Karpas-422 (cell line): Measurements from ENCODE around the gene TMEM151A. TPM values are rescaled to one million over a fixed set of nuclear protein-coding genes. Genes with fewer than 3 reads are reported as not detected.
A peak's percentile ranks its signal among the peaks of the same experiment; 100 is the strongest.

Experiments
- DNase-seq: peaks from one replicate; pipeline ENCODE4 v3.0.0-alpha.2; 2015
- H2AFZ ChIP-seq: fragments of 200-600 bp; sonication (generic); 2 replicates; pipeline ENCODE4 v1.6.1; 2014; ENCODE audit warnings: antibody characterized with exemption, low read length, mixed read lengths
- H3K27ac ChIP-seq: fragments of 200-600 bp; sonication (generic); 2 replicates; pipeline ENCODE4 v1.5.1; 2014; ENCODE audit warnings: mild to moderate bottlenecking, low read length, moderate library complexity
- H3K27me3 ChIP-seq: fragments of 200-600 bp; sonication (generic); 2 replicates; pipeline ENCODE4 v1.6.1; 2014; ENCODE audit warnings: low read length, mixed read lengths
- H3K36me3 ChIP-seq: fragments of 200-600 bp; sonication (generic); 2 replicates; pipeline ENCODE4 v1.6.1; 2014; ENCODE audit warnings: low read length, mixed read lengths; ENCODE audit not compliant: insufficient read depth
- H3K4me1 ChIP-seq: fragments of 200-600 bp; sonication (generic); 2 replicates; pipeline ENCODE4 v1.6.1; 2014; ENCODE audit warnings: mild to moderate bottlenecking, low read length, mixed read lengths
- H3K4me2 ChIP-seq: fragments of 200-600 bp; sonication (generic); 2 replicates; pipeline ENCODE4 v1.6.1; 2014; ENCODE audit warnings: low read length, low read depth, mild to moderate bottlenecking; ENCODE audit not compliant: poor library complexity, severe bottlenecking
- H3K4me3 ChIP-seq: fragments of 200-600 bp; sonication (generic); 2 replicates; pipeline ENCODE4 v1.5.1; 2014; ENCODE audit warnings: mild to moderate bottlenecking, antibody characterized with exemption, low read length, mixed read lengths
- H3K79me2 ChIP-seq: fragments of 200-600 bp; sonication (generic); 2 replicates; pipeline ENCODE4 v1.6.1; 2014; ENCODE audit warnings: mild to moderate bottlenecking, low read length, mixed read lengths
- H3K9ac ChIP-seq: fragments of 200-600 bp; sonication (generic); 2 replicates; pipeline ENCODE4 v1.6.0; 2014; ENCODE audit warnings: low read length
- H3K9me2 ChIP-seq: fragments of 200-600 bp; sonication (generic), shearing (Covaris generic); replicated peaks from 2 replicates; pipeline ENCODE4 v1.6.0; 2014; ENCODE audit warnings: mild to moderate bottlenecking, low read length, moderate library complexity; ENCODE audit not compliant: insufficient read depth
- H3K9me3 ChIP-seq: fragments of 300-700, 200-600 bp; sonication (generic); 2 replicates; pipeline ENCODE4 v1.6.1; 2014; ENCODE audit warnings: low read length, mixed read lengths
- H4K20me1 ChIP-seq: fragments of 200-600 bp; sonication (generic); 2 replicates; pipeline ENCODE4 v1.6.1; 2014; ENCODE audit warnings: mild to moderate bottlenecking, antibody characterized with exemption, low read length, low read depth; ENCODE audit not compliant: insufficient read depth
- total RNA-seq: library from RNA; depleted of rRNA; stranded (reverse); fragments of >200 nt; shearing (Covaris generic); gene quantifications from 2 replicates; pipeline ENCODE4 v1.2.3, GENCODE V29; 2014; ENCODE audit warnings: low replicate concordance

TMEM151A gene
- total RNA-seq, 1 experiment from 2014 or later, result not detected

DNA sequence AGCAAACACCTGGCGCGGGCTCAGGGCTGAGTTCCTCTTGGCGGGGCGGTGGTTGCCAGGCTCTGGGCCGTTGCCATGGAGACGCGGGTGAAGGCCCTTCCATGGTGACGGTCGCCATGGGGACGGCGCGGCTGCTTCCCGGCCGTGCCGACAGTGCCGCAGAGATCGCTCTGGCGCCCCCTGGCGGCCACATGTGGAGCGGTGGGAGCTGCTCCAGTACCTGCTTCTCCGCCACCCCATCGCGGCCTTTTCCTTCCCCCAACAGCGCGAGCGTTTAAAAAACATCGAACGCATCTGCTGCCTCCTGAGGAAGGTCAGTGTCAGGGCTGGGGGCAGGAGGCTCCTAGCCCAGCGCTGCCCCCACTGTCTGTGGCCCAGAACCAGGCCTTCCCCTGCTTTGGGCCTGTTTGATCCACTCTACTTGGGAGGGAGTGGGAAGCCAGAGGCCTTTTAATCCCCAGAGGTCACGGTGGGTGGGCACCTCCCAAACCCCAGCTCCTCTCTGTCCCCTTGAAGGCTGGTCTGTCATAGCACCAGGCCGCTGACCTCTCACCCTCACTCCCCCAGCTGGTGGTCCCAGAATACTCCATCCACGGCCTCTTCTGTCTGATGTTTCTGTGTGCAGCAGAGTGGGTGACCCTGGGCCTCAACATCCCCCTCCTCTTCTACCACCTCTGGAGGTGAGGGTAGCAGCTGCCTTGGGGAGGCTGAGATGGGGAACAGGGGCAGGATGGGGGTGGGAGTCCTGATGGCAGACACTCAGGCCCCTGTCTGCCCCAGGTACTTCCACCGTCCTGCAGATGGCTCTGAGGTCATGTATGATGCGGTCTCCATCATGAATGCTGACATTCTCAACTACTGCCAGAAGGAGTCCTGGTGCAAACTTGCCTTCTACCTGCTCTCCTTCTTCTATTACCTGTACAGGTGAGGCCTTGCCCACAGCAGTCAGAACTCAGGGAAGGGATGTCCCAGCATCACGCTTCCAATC, 8.9 kb upstream of the TMEM151A start:
- peaks cover 35% of the 10 kb centered on the region for H3K4me1 ChIP-seq
- H3K4me2 ChIP-seq, result peak overlapping the region; percentile 54
- 0 out of 2 replicates have a peak, but pooled peaks cover 4% of the 10 kb centered on the region for H3K36me3 ChIP-seq
- H4K20me1 ChIP-seq, result peaks cover 4% of the 10 kb centered on the region; the same call in 1 of the 2 replicates
- no peaks in the 10 kb centered on the region for H3K9me3 ChIP-seq
- peaks cover 10% of the 10 kb centered on the region for H3K79me2 ChIP-seq
- H3K27me3 ChIP-seq, result no peaks in the 10 kb centered on the region
- H3K27ac ChIP-seq, result peak overlapping the region; percentile 51; the same call in 1 of the 2 replicates
- DNase-seq, result peak; percentile 99
- peak overlapping the region; percentile 62 for H3K9ac ChIP-seq
- no peak overlapping the region for H2AFZ ChIP-seq
- H3K4me3 ChIP-seq, result no peak overlapping the region
- no peaks in the 10 kb centered on the region for H3K9me2 ChIP-seq

DNA sequence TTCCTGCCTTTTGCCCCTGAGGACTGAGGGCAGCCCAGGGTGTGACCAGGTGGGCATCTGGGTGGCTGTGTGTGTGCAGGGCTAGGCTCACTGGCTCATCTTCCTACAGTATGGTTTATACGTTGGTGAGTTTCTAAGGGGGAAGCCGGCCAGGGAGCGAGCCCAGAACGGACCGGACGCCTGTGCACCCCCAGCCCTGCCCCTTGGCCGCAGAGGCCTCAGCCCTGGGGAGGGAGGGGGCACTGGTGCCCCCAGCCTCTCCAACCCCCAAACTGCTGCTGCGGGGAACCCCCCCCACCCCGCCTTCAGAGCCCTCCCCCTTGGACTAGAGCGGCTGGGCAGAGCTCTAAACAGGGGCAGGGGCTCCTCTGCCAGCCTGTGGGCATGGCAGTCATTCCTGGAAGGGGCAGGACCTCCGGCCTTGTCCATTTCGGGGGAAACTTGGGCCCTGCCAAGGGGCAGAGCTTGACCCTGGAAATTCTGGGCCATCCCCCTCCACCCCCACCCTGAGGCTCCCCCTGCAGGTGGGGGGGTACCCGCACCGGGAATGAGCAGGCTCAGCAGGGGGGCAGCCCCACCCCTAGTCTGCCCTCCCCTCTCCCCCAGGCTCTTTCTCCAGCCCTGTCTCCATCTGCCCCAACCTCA, 8.1 kb upstream of the TMEM151A start:
- Histone ChIP-seq H3K27ac (no peak overlapping the region), H3K9me2 (no peaks in the 10 kb centered on the region), H3K4me3 (no peak overlapping the region), H3K79me2 (peaks cover 19% of the 10 kb centered on the region), H4K20me1 (peaks cover 7% of the 10 kb centered on the region; the same call in 1 of the 2 replicates), H2AFZ (no peak overlapping the region), H3K4me1 (peaks cover 38% of the 10 kb centered on the region), H3K4me2 (no peak overlapping the region), H3K36me3 (0 out of 2 replicates have a peak, but pooled peaks cover 4% of the 10 kb centered on the region), H3K9ac (no peak overlapping the region), H3K9me3 (no peaks in the 10 kb centered on the region), H3K27me3 (no peaks in the 10 kb centered on the region)
- DNase-seq, result no peak

DNA sequence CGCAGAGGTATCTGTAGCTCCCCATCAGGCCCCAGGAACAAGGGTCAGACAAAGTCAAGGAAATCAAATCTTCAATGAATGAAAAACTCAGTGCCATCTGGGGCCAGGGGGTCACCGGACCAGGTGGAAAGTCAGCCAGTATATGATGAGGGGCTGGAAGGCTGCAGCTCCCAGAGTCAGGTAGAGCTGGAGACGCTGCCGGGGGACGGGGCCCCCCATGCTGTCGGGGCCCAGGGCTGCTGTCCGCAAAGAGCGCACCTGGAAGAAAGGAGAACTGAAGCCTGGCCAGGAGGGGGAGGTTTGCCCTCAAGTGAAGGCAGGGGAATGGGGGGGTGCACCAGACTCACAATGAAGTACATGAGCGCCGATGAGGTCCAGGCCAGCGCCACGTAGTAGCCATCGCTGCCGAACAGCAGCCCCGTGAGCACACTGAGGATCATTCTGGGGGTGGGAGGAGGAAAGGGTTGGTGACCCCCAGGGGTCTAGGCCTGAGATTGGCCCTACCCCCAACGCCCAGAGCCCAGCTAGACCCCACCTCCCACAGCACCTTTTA, 7.1 kb upstream of the TMEM151A start:
- H3K4me1 ChIP-seq, result peaks cover 34% of the 10 kb centered on the region
- H3K27ac ChIP-seq, result no peak overlapping the region
- peaks cover 20% of the 10 kb centered on the region for H3K79me2 ChIP-seq
- 0 out of 2 replicates have a peak, but pooled peaks cover 4% of the 10 kb centered on the region for H3K36me3 ChIP-seq
- no peaks in the 10 kb centered on the region for H3K9me3 ChIP-seq
- H4K20me1 ChIP-seq, result peaks cover 7% of the 10 kb centered on the region; the same call in 1 of the 2 replicates
- no peak for DNase-seq
- H2AFZ ChIP-seq, result no peak overlapping the region
- H3K4me3 ChIP-seq, result no peak overlapping the region
- H3K27me3 ChIP-seq, result no peaks in the 10 kb centered on the region
- no peak overlapping the region for H3K9ac ChIP-seq
- H3K9me2 ChIP-seq, result no peaks in the 10 kb centered on the region
- no peak overlapping the region for H3K4me2 ChIP-seq

DNA sequence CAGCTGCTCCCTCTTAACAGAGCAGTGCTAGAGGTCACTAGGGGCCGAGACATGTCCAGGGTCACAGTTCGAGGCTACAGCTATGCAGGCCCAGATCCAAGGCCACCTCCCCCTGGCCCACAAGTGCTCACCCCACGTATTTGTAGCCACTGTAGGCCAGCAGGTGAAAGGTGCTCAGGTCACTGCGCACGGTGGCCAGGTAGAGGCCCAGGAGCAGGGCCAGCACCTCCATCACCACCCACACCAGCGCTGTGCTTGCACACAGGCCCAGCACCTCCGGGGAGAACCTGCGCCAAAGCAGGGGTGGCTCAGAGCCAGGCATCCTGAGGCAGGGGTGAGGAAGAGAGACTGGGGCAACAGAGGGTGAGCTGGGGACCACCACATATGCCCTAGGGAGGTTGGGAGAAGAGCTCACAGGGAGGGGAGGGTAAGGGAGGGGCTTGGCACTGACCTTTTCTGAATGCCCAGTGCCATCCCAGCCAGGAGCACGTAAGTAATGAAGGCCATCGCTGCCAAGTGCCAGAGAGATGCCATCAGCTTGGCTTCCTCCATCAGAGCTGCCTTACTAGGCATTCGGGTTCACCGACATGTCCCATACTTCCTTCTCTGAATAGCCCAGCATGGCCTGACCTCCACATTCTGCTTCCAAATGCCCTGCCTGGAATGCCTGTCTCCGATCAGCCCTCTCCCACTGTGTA, 6.3 kb upstream of the TMEM151A start:
- peaks cover 7% of the 10 kb centered on the region; the same call in 1 of the 2 replicates for H4K20me1 ChIP-seq
- H3K9me3 ChIP-seq, result no peaks in the 10 kb centered on the region
- no peaks in the 10 kb centered on the region for H3K27me3 ChIP-seq
- H3K79me2 ChIP-seq, result peaks cover 20% of the 10 kb centered on the region
- no peaks in the 10 kb centered on the region for H3K9me2 ChIP-seq
- H2AFZ ChIP-seq, result no peak overlapping the region
- H3K4me3 ChIP-seq, result no peak overlapping the region
- no peak overlapping the region for H3K27ac ChIP-seq
- H3K9ac ChIP-seq, result no peak overlapping the region
- H3K36me3 ChIP-seq, result 0 out of 2 replicates have a peak, but pooled peaks cover 4% of the 10 kb centered on the region
- H3K4me1 ChIP-seq, result peaks cover 42% of the 10 kb centered on the region
- no peak for DNase-seq
- H3K4me2 ChIP-seq, result no peak overlapping the region

DNA sequence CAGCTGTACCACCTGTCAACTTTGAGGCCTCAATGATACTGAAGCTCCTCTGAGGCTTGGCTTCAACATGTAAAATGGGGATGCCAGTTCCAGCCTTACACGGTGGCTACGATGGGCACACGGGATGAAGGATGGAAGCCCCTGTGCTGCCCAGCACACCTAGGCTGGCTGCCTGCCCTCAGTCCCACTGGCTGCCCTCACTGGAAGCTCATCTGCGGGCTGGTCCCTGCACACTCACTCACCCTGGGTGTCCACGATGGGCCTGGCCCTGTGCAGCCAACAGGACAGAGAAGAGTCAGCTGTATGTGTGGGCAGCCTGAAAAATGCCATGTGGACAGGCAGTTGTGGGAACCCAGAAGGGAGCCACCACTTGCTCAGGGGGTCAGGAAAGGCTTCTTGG, 5.0 kb upstream of the TMEM151A start:
- Histone ChIP-seq H3K9me3 (no peaks in the 10 kb centered on the region), H3K27me3 (no peaks in the 10 kb centered on the region), H3K36me3 (0 out of 2 replicates have a peak, but pooled peaks cover 4% of the 10 kb centered on the region), H3K4me2 (no peak overlapping the region), H3K4me3 (no peak overlapping the region), H3K9ac (no peak overlapping the region), H3K9me2 (no peaks in the 10 kb centered on the region), H4K20me1 (peaks cover 7% of the 10 kb centered on the region; the same call in 1 of the 2 replicates), H3K4me1 (peaks cover 41% of the 10 kb centered on the region), H3K27ac (no peak overlapping the region), H3K79me2 (peaks cover 20% of the 10 kb centered on the region), H2AFZ (no peak overlapping the region)
- DNase-seq, result no peak

DNA sequence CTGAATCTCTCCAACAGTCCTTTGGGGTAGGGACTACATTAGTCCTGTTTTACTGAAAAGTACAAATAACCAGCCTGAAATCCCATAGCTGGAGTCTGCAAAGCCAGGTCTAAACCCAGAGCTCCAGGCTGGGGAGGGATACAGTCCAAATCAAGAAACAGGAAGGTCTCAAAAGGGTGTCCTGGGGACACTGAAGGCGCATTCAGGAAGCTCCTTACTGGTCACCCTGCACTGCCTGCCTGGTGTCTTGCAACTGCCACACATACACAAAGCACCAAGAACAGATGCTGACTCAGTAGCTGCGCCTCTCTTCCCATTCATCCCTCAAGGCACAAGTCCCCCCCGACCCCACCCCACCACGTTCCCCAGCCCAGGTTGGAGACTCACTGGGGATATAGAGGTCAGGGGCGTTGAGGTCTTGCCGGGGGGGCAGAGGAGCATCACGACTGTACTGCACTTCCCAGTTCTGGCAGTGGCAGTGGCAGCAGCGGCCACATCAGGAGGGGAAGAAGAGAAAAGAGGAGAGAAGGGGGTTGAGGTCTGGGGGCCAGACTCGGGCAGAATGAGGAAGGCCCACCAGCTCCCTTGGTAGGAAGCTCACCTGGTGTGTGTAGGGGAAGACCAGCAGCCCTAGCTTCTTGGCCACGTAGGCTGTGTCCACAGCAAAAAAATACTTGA, 4.3 kb upstream of the TMEM151A start:
- Histone ChIP-seq H3K9me3 (no peaks in the 10 kb centered on the region), H3K27ac (no peak overlapping the region; the same call in 1 of the 2 replicates), H3K36me3 (0 out of 2 replicates have a peak, but pooled peaks cover 4% of the 10 kb centered on the region), H2AFZ (no peak overlapping the region), H3K9me2 (no peaks in the 10 kb centered on the region), H3K27me3 (no peaks in the 10 kb centered on the region), H4K20me1 (0 out of 2 replicates have a peak, but pooled peaks cover 4% of the 10 kb centered on the region), H3K4me3 (peak overlapping the region; percentile 99), H3K9ac (peak overlapping the region; percentile 98), H3K4me1 (peaks cover 34% of the 10 kb centered on the region), H3K4me2 (peak overlapping the region; percentile 80), H3K79me2 (peaks cover 20% of the 10 kb centered on the region)
- no peak for DNase-seq

DNA sequence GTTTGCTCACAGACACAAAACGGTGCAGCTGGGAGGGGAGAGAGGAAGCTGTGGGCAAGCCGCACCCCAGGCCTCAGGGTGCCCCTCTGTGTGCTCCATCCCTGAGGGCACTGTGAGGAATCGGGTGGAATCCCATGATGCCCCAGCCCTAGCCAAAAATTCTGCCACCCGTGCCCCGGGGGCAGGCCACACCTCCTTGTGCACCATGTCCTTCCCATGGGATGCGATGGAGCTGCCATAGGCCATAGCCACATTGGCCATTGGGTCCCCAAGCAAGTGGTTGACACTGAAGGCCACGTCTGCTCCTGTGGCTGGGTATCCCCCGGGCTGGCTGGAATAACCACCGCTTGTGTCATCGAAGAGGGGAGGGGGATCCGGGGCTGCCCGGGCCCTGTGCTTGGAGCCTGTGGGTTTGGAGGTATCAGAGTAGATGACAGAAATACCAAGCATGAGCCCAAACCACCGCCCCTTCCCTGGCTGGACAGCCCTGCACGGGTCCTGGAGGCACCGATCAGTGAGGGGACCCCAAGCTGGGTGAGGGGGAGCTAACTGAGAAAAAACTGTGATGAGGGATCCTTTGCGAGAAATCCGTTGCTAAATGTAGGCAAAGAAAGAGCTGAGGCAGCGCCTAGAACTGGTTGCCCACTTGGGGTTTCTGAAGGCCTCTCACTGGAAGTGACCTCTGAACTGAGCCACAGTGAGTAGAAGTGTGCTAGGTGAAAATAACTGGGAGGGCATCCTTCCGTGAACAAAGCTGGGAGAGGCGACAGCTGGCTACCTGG, 3.6 kb upstream of the TMEM151A start:
- Histone ChIP-seq H2AFZ (peak overlapping the region; percentile 83; the same call in 1 of the 2 replicates), H3K9me2 (no peaks in the 10 kb centered on the region)
- no peak for DNase-seq

More for the DNA sequence above, 3.6 kb upstream of the TMEM151A start:
- H3K4me3 ChIP-seq, result peak overlapping the region; percentile 99
- H3K9ac ChIP-seq, result peak overlapping the region; percentile 98
- no peaks in the 10 kb centered on the region for H3K9me3 ChIP-seq
- peaks cover 20% of the 10 kb centered on the region for H3K79me2 ChIP-seq
- H3K4me2 ChIP-seq, result peak overlapping the region; percentile 80
- H3K4me1 ChIP-seq, result peaks cover 28% of the 10 kb centered on the region
- peak overlapping the region; percentile 68 for H3K27ac ChIP-seq
- 0 out of 2 replicates have a peak, but pooled peaks cover 4% of the 10 kb centered on the region for H3K36me3 ChIP-seq
- 0 out of 2 replicates have a peak, but pooled peaks cover 4% of the 10 kb centered on the region for H4K20me1 ChIP-seq
- no peaks in the 10 kb centered on the region for H3K27me3 ChIP-seq
